ENCODE measurements around the gene LUC7L3. TPM values are rescaled to one million over a fixed set of nuclear protein-coding genes. Genes with fewer than 3 reads are reported as not detected.

The LUC7L3 gene
- total and polyA plus RNA-seq, 2 of the 13 experiments (the other 11 are each of a cell fraction or from before 2014, with no cell fraction given), result 108 to 120 TPM

GRCh38 chr17:50778471-50778870 is 59.1 kb downstream of the LUC7L3 start (continued):
- TF ChIP-seq ZNF703 (CRISPR knock-in tag; IDR thresholded peaks at IDR 0.05; ENCODE audit: borderline replicate concordance) (no peak), ZSCAN21 (CRISPR knock-in tag; IDR thresholded peaks at IDR 0.05; ENCODE audit: borderline replicate concordance) (no peak), U2AF2 (IDR thresholded peaks at IDR 0.05; ENCODE audit: low read depth, low read length) (no peak), FOSL2 (CRISPR knock-in tag; IDR thresholded peaks at IDR 0.05) (no peak), STAG1 (CRISPR knock-in tag; IDR thresholded peaks at IDR 0.05) (no peak), FOXP1 (IDR thresholded peaks at IDR 0.05) (no peak), FOXP1 (CRISPR knock-in tag; IDR thresholded peaks at IDR 0.05) (no peak), BRF2 (CRISPR knock-in tag; IDR thresholded peaks at IDR 0.05) (no peak), HCFC1 (IDR thresholded peaks at IDR 0.05; ENCODE audit: low read depth, low read length) (no peak)

- ATAC-seq, result no peak
- intact Hi-C loops (cut with micrococcal nuclease; ENCODE audit: unreplicated experiment), result no loop called here
- Histone ChIP-seq H3K79me2 (ENCODE audit: insufficient read depth, low read length) (no peaks in the 10 kb centered on the region), H3K4me1 (ENCODE audit: insufficient read depth, low read length) (no peaks in the 10 kb centered on the region), H3K27me3 (ENCODE audit: control insufficient read depth in 1 of 2, insufficient read depth in 2 of 2, low read length in 2 of 2) (peaks cover 0 to 3% of the 10 kb centered on the region in 2 experiments; a peak in 1 of 5 replicates), H3K9ac (ENCODE audit: insufficient read depth, low read depth, low read length) (no peak overlapping the region), H2AFZ (ENCODE audit: low read length) (no peak overlapping the region), H4K20me1 (ENCODE audit: insufficient read depth, low read length) (no peaks in the 10 kb centered on the region), H3K36me3 (replicated peaks in 1 of 2; ENCODE audit: control insufficient read depth in 1 of 2, insufficient read depth in 2 of 2, low read length in 2 of 2) (no peaks in the 10 kb centered on the region), H3K4me2 (ENCODE audit: low read depth, low read length) (no peak overlapping the region), H3K4me3 (replicated peaks in 1 of 3; ENCODE audit: insufficient read depth in 1 of 3, low read depth in 2 of 3, low read length in 3 of 3) (no peak overlapping the region), H3K27ac (ENCODE audit: extremely low read length, insufficient read depth, low read length) (no peak overlapping the region), H3K9me3 (ENCODE audit: low read length) (no peaks in the 10 kb centered on the region)
- BruUV-seq (replicated peaks), result no TSS peak
- in situ Hi-C loops (cut with HindIII; ENCODE audit: extremely low pct_ligation_motif_present, low pct_unique_long_range_greater_than_20kb), result no loop called here
- ChIA-PET CTCF (ENCODE audit: low intra/inter-chr PET ratio, low total read pairs) (no interaction called here), POLR2A (no interaction called here)
- TF ChIP-seq ZNF337 (CRISPR knock-in tag; IDR thresholded peaks at IDR 0.05; ENCODE audit: borderline replicate concordance, low read depth), result no peak
- TF ChIP-seq ZNF121 (CRISPR knock-in tag; IDR thresholded peaks at IDR 0.05), result peak; percentile 67
- 29% methylated on average over 4 of the region's 4 CpGs for WGBS (ENCODE audit: low lambda C conversion rate)
- no peak for FAIRE-seq
- DNase-seq (ENCODE audit: low spot score), result no peak
Measured at GRCh38 chr17:50778988-50779387, 59.6 kb downstream of the LUC7L3 start.
